ENCODE data around the gene IL19. TPM values are rescaled to one million over a fixed set of nuclear protein-coding genes. Genes with fewer than 3 reads are reported as not detected.

The IL19 gene
- total RNA-seq, 3 donors from 2014 or later: 0.19 TPM; not detected in 2

- Mint-ChIP-seq H3K9me3 (no peaks in the 10 kb centered on the region), H3K4me1 (ENCODE audit: low read depth) (peaks cover 61% of the 10 kb centered on the region), H3K4me3 (no peak overlapping the region), H3K36me3 (ENCODE audit: insufficient read depth) (peaks cover 17% of the 10 kb centered on the region), H3K27me3 (ENCODE audit: low read depth) (no peaks in the 10 kb centered on the region)
- DNase-seq (no peak), ATAC-seq (no peak)
Measured at GRCh38 chr1:206735553-206736031, 35.0 kb upstream of the IL19 start.

- DNase-seq (peak; percentile 59), ATAC-seq (peak in 1 of 2 donors; percentile 6)
- Mint-ChIP-seq H3K4me3 (peak overlapping the region; percentile 25), H3K9me3 (no peaks in the 10 kb centered on the region), H3K36me3 (ENCODE audit: insufficient read depth) (peaks cover 17% of the 10 kb centered on the region), H3K4me1 (ENCODE audit: low read depth) (peaks cover 70% of the 10 kb centered on the region), H3K27me3 (ENCODE audit: low read depth) (no peaks in the 10 kb centered on the region)
Measured at GRCh38 chr1:206736878-206737728, 33.5 kb upstream of the IL19 start.

GRCh38 chr1:206737729-206738201 is 32.8 kb upstream of the IL19 start:
- peak; percentile 29 to 35 for ATAC-seq
- Mint-ChIP-seq H3K9me3 (no peaks in the 10 kb centered on the region), H3K4me1 (ENCODE audit: low read depth) (peaks cover 76% of the 10 kb centered on the region), H3K27me3 (ENCODE audit: low read depth) (no peaks in the 10 kb centered on the region), H3K36me3 (ENCODE audit: insufficient read depth) (peaks cover 13% of the 10 kb centered on the region), H3K4me3 (peak overlapping the region; percentile 25)
- DNase-seq: no peak

- peaks cover 83% of the 10 kb centered on the region for H3K4me1 Mint-ChIP-seq (ENCODE audit: low read depth)
- DNase-seq: no peak
Measured at GRCh38 chr1:206738370-206739366, 31.9 kb upstream of the IL19 start.

GRCh38 chr1:206739411-206740076 is 31.0 kb upstream of the IL19 start:
- Mint-ChIP-seq H3K27me3 (ENCODE audit: low read depth) (no peaks in the 10 kb centered on the region), H3K4me3 (no peak overlapping the region), H3K4me1 (ENCODE audit: low read depth) (peaks cover 81% of the 10 kb centered on the region), H3K36me3 (ENCODE audit: insufficient read depth) (peaks cover 5% of the 10 kb centered on the region), H3K9me3 (no peaks in the 10 kb centered on the region)
- DNase-seq (no peak), ATAC-seq (peak; percentile 76 to 78)

More at GRCh38 chr1:206738370-206739366, 31.9 kb upstream of the IL19 start:
- no peaks in the 10 kb centered on the region for H3K27me3 Mint-ChIP-seq (ENCODE audit: low read depth)
- peaks cover 6% of the 10 kb centered on the region for H3K36me3 Mint-ChIP-seq (ENCODE audit: insufficient read depth)
- no peaks in the 10 kb centered on the region for H3K9me3 Mint-ChIP-seq
- no peak for ATAC-seq
- peak overlapping the region; percentile 35 for H3K4me3 Mint-ChIP-seq

- no peaks in the 10 kb centered on the region for H3K27me3 Mint-ChIP-seq (ENCODE audit: low read depth)
- peaks cover 83% of the 10 kb centered on the region for H3K4me1 Mint-ChIP-seq (ENCODE audit: low read depth)
- no peaks in the 10 kb centered on the region for H3K9me3 Mint-ChIP-seq
- ATAC-seq (no peak), DNase-seq (no peak)
- H3K36me3 Mint-ChIP-seq (ENCODE audit: insufficient read depth): no peaks in the 10 kb centered on the region
- H3K4me3 Mint-ChIP-seq: no peak overlapping the region
Measured at GRCh38 chr1:206741142-206741701, 29.4 kb upstream of the IL19 start.

- DNase-seq (peak; percentile 16), ATAC-seq (peak; percentile 39 to 42)
- Mint-ChIP-seq H3K27me3 (ENCODE audit: low read depth) (no peaks in the 10 kb centered on the region), H3K9me3 (no peaks in the 10 kb centered on the region), H3K4me1 (ENCODE audit: low read depth) (peaks cover 70% of the 10 kb centered on the region), H3K4me3 (no peak overlapping the region), H3K36me3 (ENCODE audit: insufficient read depth) (peaks cover 1% of the 10 kb centered on the region)
Measured at GRCh38 chr1:206742719-206743383, 27.7 kb upstream of the IL19 start.

GRCh38 chr1:206744683-206745082 is 25.9 kb upstream of the IL19 start:
- Mint-ChIP-seq H3K9me3 (no peaks in the 10 kb centered on the region), H3K4me3 (no peak overlapping the region), H3K4me1 (ENCODE audit: low read depth) (peaks cover 62% of the 10 kb centered on the region), H3K36me3 (ENCODE audit: insufficient read depth) (peaks cover 1% of the 10 kb centered on the region), H3K27me3 (ENCODE audit: low read depth) (no peaks in the 10 kb centered on the region)
- peak; percentile 59 to 65 for ATAC-seq
- no peak for DNase-seq

GRCh38 chr1:206745301-206745700 is 25.3 kb upstream of the IL19 start:
- DNase-seq (no peak), ATAC-seq (no peak)
- Mint-ChIP-seq H3K4me3 (no peak overlapping the region), H3K27me3 (ENCODE audit: low read depth) (no peaks in the 10 kb centered on the region), H3K9me3 (no peaks in the 10 kb centered on the region), H3K36me3 (ENCODE audit: insufficient read depth) (peaks cover 1% of the 10 kb centered on the region), H3K4me1 (ENCODE audit: low read depth) (peaks cover 57% of the 10 kb centered on the region)

- DNase-seq (no peak), ATAC-seq (no peak)
- peaks cover 1% of the 10 kb centered on the region for H3K36me3 Mint-ChIP-seq (ENCODE audit: insufficient read depth)
- no peaks in the 10 kb centered on the region for H3K27me3 Mint-ChIP-seq (ENCODE audit: low read depth)
- no peak overlapping the region for H3K4me3 Mint-ChIP-seq
- peaks cover 46% of the 10 kb centered on the region for H3K4me1 Mint-ChIP-seq (ENCODE audit: low read depth)
- no peaks in the 10 kb centered on the region for H3K9me3 Mint-ChIP-seq
Measured at GRCh38 chr1:206748348-206749030, 22.1 kb upstream of the IL19 start.

GRCh38 chr1:206751891-206752290 is 18.7 kb upstream of the IL19 start:
- peaks cover 49% of the 10 kb centered on the region for H3K4me1 Mint-ChIP-seq (ENCODE audit: low read depth)
- ATAC-seq: no peak
- no peaks in the 10 kb centered on the region for H3K9me3 Mint-ChIP-seq
- no peak overlapping the region for H3K4me3 Mint-ChIP-seq
- no peak for DNase-seq
- H3K27me3 Mint-ChIP-seq (ENCODE audit: low read depth): no peaks in the 10 kb centered on the region
- no peaks in the 10 kb centered on the region for H3K36me3 Mint-ChIP-seq (ENCODE audit: insufficient read depth)

- Mint-ChIP-seq H3K27me3 (ENCODE audit: low read depth) (no peaks in the 10 kb centered on the region), H3K4me3 (no peak overlapping the region), H3K9me3 (no peaks in the 10 kb centered on the region), H3K4me1 (ENCODE audit: low read depth) (peaks cover 48% of the 10 kb centered on the region), H3K36me3 (ENCODE audit: insufficient read depth) (no peaks in the 10 kb centered on the region)
- DNase-seq: no peak
- ATAC-seq: no peak
Measured at GRCh38 chr1:206752481-206752880, 18.1 kb upstream of the IL19 start.

GRCh38 chr1:206753141-206753540 is 17.4 kb upstream of the IL19 start:
- Mint-ChIP-seq H3K4me3 (no peak overlapping the region), H3K36me3 (ENCODE audit: insufficient read depth) (no peaks in the 10 kb centered on the region), H3K27me3 (ENCODE audit: low read depth) (no peaks in the 10 kb centered on the region), H3K4me1 (ENCODE audit: low read depth) (peaks cover 46% of the 10 kb centered on the region), H3K9me3 (no peaks in the 10 kb centered on the region)
- no peak for DNase-seq
- ATAC-seq: no peak

Measured in activated T-cell treated with anti-CD3 and anti-CD28 coated beads, Interleukin-2, amount 50 U/mL, for 4 hours (primary cell).